ENCODE data around the gene GABRB1.

Gene GABRB1

DNA sequence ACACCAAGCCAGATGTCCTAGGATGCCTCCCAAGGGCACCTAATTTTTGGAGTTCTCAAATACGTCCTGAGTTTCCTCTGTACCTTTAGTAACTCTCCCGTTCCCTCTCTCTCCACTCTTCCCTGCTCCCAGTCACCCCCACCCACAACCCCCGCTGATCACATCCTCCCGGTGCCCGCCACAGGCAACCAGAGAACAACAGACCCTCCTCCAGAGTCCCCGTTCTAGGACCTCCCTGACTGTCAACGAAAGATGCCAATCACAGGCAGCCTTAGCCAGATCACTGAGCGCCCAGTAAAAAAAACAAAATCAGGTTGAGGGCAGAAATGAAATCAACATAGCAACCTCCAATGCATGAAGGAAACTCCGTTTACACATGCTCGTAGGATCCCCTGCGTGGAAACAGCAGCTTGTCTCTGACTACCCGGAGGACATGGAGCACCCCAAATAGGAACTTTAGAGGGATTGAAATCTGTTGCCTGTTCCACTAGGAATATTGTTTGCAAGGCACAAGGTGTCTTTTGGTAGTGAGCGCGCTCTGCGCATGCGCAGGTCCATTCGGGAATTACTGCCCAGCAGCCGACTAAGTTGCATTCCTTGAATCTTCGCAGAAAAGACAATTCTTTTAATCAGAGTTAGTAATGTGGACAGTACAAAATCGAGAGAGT is at the start of gene GABRB1:
Gene GABRB1 (plus strand): TSS at position 557 of the 668 bp plus-strand sequence.
- no peak for DNase-seq (ENCODE audit: low read depth)

DNA sequence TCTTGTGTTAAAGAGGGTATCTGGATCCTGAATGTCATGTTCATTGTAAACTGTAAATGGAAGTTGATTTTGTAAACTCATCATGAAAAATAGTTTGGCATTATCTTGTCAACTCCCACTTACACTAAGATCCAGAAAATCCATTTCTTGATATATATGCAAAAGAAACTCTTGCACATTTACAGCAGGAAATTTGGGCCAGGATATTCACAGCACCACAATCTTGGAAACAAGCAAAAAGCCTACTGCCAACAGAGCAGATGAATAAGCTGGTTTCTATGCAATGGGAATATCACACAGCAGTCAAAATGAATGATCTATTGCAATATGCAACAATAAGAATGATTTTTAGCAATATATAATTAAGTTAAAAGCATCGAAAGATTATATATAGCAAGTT is 46.6 kb upstream of the GABRB1 start:
- no peak for DNase-seq (ENCODE audit: low read depth)

DNA sequence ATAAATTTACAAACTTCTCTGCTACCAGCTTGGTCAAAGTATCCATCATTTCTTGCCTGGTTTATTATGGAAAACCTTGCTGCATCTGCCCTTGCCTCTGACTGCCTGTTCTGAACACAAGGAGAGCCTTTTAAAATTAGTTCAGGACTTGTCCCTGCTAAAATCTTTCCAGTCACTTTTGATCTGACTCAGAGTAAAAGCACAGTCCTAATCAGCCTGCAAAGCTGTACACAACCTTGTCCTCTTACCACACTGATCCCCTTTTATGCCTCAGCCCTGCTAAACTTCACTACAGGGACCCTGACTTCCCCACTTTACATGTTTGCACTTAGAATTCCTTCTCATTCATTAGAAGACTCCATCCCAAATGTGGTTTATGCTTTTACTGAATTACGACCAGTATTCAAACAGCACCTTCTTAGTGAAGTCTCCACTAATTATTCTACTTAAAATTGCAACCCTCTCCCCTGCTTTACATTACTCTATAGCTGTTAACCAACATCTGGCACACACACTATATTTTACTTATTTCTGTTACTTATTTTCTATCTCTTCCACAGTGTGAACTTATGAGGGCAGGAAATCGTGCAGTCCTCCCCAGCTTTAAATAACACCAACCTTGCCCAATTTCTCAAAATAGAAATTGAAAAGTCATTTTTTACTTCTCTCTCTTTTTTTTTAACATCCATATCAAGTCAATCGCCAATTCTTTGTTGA is 44.3 kb upstream of the GABRB1 start:
- no peak for DNase-seq (ENCODE audit: low read depth)

DNA sequence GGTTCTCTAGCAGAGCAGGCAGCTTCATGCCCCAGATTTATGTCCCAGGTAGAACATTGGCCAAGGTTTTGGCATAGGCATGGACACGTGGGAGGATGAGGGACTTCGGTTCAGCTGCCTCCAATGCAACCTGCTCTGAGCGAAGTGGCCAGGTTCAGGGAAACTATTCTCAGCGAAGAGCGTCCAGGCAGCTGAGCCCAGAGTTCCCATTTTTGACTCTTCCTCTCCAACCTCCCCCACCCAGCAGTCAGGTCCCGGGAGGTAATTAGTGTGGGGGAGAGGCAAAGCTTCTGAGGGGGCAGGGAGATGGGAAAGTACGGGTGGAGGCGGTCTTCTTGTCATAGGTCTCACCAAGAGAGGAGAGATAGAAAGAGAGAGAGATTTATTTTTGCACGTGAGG is 39.0 kb upstream of the GABRB1 start:
- DNase-seq (ENCODE audit: low read depth), result no peak

DNA sequence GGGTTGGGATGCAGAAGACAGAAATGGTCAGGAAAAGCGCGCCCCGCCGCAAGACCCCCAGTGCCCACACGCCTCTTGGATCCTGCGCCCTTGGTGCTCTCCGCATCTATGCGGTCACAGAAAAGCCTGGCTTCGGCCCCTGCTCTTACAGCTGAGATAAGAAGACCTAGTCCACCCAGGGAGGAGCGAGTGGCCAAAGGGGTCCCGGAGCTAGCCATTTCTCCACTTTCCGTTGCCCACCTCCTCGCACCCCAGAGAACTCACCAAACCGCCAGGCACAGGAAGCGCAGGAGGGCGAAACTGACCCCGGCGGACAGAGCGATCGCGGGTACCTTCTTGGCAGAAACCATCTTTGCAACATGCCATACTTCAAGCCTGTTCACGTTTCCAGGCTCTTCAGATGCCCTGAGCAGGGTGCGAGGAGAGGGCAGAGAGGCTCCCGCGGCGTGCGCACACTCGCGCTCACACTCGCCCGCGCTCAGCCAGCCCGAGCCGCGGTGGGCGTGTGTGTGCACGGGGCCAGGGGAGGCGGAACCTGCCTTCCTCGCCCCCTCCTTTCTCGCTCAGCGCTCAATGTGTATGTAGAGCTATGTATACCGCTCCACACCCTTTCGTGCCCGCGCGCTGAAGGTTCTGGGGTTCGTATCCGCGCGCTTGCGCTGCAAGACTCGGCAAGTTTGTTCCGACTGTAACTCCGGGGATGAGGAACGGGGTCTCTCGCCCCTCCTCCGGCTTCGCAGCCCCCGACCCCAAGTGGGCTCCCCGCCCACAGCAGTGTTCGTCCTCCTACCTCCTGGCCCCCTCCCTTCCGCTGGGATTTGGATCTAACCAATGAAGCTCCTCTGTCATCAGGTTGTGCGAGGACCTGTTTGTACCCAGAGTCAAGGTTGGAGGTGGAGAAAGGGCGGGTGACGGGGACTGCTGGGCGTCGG is 38.0 kb upstream of the GABRB1 start, which contains the start of gene GABRA4:
Gene GABRA4 (minus strand): TSS at position 507 of the 932 bp plus-strand sequence. CDS start 157 bp downstream, at position 350.
- no peak for DNase-seq (ENCODE audit: low read depth)

DNA sequence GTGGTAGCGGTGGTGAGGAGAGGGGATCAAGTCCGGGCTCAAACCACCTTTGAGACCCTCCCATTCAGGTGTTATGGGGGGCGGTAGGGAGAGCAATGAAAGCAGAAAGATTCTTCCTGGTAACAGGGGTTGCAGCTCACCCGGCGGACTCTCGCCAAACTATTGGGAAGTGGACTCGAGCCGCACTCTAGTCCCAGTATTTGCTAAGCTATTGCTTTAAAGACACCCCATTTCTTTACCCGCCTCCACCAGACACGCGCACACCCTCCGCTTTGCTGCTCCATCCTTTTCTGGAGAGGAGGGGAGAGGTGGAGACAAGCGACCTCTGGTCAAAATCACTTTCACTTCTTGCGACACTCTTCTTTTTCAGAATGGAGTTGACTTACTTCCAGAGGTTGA is 37.4 kb upstream of the GABRB1 start:
- DNase-seq (ENCODE audit: low read depth), result no peak

DNA sequence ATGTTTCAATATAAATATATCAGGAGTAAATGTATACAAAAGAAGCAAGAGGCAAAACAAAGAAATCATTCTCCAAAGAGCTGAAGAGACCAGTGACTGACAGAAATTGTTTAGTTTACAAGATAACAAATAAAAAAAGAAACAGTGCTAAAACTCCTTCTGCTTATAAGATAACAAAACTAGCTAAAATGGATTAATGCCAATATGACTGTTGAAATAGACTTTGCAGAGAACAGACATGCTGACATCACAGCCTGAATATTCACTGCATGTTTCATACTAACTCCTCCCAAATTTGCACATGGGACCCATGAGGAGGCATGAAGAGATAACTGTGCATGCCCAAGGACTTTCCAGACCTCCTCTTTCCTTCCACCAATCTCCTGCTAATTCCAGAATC is 31.8 kb upstream of the GABRB1 start:
- no peak for DNase-seq (ENCODE audit: low read depth)

DNA sequence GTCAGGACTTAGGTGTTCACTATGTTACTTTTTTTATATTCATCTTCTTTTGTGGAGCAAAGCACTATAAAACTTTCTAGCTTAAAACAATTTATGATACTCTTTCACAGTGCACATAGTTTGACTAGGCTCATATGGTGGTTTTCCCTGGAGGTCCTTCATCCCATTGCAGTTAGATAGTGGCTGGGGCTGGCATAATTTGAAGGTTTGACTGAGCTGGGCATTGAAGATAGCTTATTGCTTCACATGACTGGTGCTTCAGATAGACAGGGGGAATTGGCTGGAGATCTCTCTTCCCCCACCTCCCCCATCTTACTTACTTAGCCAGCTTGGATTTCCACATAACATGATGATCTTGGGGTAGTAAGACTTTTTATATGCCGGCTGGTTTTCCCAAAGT is 31.0 kb upstream of the GABRB1 start:
- no peak for DNase-seq (ENCODE audit: low read depth)

DNA sequence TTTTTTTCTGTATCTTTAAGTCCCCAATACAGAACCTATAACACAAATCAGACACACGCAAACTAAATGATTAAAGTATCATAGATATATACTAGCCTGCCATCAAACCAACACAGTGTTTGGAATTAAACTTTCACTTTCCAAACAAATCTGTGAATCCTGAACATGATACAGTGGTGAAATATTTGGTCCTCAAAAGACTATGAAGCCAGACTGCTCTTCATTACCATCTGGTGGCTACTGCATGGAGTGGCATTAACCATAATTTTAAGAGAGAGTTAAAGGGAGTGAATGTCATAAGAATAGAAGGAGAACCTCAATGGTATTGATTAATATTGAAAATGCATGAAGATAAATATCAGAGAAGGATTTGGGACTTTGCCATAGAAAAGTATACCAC is 28.8 kb upstream of the GABRB1 start:
- no peak for DNase-seq (ENCODE audit: low read depth)

DNA sequence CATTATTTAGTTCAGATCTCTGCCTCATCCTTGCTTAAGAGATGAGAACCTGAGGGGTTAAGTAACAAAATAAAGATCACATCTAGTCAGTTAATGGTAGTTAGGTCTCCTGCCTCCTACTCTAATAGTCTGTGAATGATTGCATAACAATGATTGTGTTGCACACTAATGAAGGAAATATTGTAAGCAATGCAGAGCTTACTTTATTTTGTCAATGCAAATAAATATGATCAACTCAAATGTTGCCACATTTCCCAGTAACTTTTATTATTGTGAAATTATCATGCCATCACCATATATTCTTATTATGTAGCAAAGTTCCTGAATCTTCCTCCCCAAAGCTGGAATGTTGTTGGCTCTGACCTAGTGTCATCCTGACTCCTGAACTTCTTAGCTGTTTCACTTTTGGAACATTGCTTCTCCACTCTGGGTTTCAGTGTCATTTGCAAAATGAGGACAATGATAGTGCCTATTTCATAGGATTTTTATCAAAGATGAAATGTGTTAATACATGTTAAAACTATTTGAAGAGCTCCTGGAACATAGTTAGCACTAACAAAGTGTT is 20.9 kb upstream of the GABRB1 start:
- no peak for DNase-seq (ENCODE audit: low read depth)

DNA sequence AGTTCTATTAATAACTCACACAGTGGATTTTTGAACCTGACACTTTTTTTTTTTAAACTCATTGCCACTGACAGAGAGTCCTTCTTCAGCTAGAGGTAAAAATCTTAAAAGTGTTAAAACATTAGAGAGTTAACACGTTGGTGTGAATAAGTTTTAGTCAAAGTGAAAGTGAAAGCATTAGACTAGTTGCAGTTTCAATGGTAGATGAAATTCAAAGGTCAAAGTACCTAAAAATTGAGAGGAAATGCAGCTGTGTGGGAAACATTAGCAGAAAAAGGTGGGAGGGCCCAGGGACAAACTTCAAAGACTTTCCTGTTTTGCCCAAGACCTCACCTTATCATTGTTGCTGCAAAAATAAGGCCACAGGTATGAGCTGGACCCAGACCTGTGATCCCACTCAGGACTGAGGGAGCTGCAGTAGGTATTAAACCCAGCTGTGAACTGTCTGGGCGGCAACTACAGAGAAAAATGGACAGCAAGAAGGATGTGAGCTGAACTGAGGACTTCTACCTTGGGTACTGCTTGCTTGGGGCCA is 20.4 kb upstream of the GABRB1 start:
- DNase-seq (ENCODE audit: low read depth), result no peak

DNA sequence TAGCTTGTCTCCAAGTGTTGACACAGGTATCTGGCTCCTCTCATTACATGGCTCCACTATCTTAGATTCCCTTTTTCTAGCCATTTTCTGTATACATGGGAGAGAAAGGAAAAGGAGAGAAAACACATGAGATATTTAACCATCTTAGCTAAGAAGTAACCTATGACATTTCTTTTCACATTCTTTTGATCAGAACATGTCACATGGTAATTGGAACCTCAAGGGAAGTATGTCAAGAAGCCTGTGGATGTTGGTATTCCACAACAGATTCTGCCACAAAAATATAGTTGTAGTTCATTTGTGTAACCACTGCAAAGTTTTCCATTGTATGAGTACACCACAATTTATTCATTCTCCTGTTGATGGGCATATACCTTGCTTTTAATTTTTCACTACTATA is 18.7 kb upstream of the GABRB1 start:
- DNase-seq (ENCODE audit: low read depth), result no peak

DNA sequence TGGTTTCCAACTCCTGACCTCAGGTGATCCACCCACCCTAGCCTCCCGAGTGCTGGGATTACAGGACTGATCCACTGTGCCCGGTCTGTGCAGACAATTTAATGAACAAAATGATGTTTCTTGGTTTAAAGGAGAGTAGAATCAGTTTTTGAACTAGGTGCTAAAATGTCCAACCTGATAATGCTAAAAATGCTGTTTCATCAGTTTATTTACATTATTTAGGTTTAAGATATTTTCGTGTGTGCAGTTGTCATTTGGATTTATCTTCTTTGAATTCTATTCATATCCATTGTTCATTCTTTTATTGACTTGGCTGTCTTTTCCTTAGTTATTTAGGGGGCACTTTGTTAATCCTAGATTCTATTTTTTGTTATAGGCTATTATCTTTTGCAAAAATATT is 18.0 kb upstream of the GABRB1 start:
- DNase-seq (ENCODE audit: low read depth), result no peak

DNA sequence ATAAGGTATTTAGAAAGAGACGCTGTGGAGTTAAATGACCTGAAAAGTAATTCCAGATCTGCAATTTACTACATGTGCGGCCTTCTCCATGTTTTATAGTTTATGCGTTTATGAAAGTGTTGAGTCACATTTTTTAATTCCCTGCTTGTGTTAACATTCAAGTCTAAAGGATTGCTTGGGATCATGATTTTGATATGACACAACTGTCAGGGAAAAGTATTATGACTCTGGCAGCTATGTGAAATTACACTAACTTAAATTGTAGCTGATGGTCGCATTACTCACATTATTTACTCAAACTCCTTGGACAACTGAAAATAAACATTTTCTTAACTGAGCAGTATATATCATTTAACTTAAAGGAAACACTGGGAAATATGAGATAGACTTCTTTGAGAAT is 14.3 kb upstream of the GABRB1 start:
- no peak for DNase-seq (ENCODE audit: low read depth)

DNA sequence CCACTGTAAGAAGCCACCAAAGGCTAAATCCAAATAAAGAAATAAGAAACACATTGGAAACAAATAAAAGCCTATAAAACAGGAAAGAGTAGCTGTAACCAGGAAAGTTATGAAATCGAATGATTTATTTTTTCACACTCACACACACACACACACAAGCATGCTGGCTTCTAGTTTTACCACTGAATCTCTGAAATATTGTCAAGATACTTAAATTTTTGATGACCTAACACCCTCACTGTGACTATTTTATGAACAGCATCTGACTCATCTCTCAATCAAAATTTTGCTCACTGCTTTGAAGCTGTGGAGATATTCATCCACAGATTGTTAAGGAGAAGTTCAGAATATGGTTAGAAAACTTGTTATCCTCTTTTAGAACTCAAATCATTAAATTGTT is 13.9 kb upstream of the GABRB1 start:
- no peak for DNase-seq (ENCODE audit: low read depth)

DNA sequence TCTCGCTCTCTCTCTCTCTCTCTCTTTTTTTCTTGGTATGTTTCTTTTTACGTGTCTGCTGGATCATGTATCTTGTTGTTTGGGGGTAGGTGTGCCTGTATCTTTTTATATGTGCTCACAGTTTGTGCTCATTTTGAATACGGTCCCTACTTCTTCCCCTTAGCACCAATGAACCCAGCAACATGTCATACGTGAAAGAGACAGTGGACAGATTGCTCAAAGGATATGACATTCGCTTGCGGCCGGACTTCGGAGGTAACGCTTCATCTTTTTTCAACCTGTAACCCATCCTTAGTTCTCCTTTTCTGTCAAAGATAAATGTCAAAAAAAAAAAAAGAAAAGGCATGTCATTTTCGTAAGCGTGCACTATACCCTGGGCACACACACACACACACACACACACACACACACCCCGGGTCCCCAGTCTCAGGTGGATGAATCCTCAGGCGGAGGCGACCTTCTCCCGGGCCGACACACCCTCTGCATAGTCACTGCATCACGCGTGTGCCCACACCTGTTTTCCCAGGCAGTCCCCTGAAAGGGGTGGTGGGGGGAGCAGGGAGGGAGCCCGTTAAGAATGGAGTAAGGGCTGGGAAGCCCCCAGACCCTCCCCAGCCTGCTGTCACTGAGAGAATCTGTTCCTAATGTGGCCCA is 511 bp downstream of the GABRB1 start:
- DNase-seq (ENCODE audit: low read depth), result no peak

DNA sequence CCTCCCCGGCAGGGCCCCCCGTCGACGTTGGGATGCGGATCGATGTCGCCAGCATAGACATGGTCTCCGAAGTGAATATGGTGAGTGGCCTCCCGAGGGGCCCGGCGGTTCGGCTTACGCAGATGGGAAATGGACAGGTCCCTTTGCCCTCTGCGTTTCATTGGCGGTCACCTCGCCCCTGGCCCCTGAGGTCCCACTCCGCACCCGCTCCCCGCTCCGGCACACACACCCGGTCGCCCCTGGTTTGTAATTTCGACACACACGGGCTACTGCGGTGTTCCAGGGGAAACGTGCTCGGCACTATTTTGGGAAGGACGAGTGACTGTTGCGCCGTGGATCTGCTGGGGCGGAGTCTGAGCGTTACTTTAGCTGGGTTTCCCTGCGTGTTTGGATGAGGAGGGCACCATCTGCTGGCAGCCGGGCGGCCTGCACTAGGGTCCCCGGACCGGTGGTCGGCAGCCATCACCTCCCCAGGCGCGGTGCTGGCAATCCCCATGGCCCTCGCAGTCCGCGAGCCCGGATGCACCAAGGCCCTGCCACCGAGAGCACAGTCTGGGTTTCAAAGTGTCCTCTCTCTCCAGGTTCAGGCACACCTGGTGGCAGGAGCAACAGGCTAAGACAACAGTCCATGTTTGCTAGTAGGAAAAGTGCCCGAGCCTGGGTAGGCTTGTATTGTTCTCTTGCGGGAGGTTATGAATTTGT is 1.2 kb downstream of the GABRB1 start:
- DNase-seq (ENCODE audit: low read depth), result no peak

DNA sequence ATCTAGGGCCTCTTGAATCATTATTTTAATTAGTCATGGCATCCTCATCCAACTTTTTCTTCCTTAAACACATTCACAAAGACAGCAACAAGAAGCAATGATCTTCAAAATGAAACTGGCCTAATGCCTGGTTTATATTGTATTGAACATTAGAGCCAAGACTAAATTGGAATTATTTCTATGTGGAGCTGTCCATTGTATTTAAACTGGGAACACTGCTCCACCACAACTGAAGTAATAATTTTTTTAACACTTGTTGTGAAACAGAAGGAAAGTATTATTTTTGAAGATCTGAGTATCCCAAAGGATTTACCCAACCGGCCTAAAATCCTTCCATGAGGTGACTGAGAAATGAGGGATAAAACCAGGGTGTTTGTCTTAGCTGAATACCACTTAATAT is 6.9 kb downstream of the GABRB1 start:
- DNase-seq (ENCODE audit: low read depth), result no peak

DNA sequence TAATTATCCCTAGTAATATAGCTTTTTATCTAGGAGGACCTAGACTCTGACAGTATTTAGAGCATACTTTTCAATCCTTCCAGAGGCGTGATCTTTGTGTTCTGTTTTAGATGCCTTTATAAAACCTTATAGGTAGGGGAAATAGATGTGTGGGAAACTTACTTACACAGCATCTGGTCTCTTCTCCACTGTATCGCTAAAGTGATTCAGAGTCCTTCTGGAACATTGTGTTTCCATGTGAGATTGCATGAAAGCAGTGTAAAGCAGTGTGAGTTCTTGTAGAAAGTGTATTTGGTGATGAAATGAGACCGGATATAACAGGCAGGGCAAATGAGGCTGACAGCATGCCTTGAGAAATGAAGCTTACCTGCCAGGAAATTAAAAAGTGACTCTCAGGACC is 9.5 kb downstream of the GABRB1 start:
- DNase-seq (ENCODE audit: low read depth), result no peak

DNA sequence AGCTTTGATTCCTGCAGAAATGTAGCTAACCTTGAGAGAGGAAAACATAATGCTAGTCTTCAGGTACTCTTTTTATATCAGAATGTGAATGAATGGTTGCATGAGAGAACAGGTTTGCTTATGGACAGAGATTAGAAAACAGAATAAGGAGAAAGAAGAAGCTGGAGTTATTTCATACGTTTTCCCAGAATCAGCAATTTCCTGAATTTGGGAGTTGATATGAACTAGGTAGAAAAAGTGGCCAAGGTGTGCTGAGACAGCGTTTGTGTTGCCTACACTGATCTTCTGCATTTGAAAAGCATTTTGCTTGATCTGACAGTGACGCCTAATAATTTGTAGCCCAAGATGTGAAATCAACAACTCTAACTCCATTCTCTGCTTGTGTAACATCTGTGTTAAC is 12.5 kb downstream of the GABRB1 start:
- DNase-seq (ENCODE audit: low read depth), result no peak

DNA sequence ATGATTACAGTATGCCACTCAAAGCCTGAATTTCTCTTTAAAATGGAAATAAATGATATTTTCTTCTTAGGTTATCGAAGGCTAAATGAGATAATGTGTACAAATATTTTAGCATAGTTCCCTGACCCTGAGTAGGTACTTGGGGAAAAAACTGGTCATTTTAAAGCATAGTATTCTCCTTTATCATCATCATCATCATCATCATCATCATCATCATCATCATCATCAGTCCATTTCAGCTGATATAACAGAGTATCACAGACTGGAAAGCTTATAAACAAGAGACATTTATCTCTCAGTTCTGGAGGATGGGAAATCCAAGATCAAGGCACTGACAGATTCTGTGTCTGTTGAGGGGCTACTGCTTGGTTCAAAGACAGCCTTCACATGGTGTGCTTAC is 13.9 kb downstream of the GABRB1 start:
- DNase-seq (ENCODE audit: low read depth), result no peak

Measured in activated T-cell treated with anti-CD3 and anti-CD28 coated beads for 24 hours (primary cell).